Vagina (tissue), 2 donors: Measurements from ENCODE around the gene LRRC18.

Experiments used
- CTCF ChIP-seq, 3 experiments: fragments of 450-650 bp in 2 of 3; fragments of 200-600 bp in 1 of 3; sonication (generic) in 1 of 3; IDR thresholded peaks; one replicate each; pipeline ENCODE4 v1.5.1; 2017 to 2019; ENCODE audit warnings: antibody characterized with exemption in 3 of 3, mild to moderate bottlenecking in 2 of 3, moderate library complexity in 2 of 3
- POLR2A ChIP-seq, 2 donors: fragments of 450-650 bp; IDR thresholded peaks; one replicate each; pipeline ENCODE4 v1.6.1; 2017; ENCODE audit warnings: antibody characterized with exemption in 2 of 2, mild to moderate bottlenecking in 2 of 2, moderate library complexity in 2 of 2
- POLR2AphosphoS5 ChIP-seq, 2 donors: sonication (generic); formaldehyde crosslinking; IDR thresholded peaks; one replicate each; pipeline ENCODE4 v1.9.0; 2017; ENCODE audit warnings: antibody characterized with exemption in 2 of 2, mild to moderate bottlenecking in 2 of 2, low read depth in 1 of 2; ENCODE audit not compliant: insufficient read depth in 1 of 2

GRCh38 chr10:48902096-48902495, 37.5 kb downstream of the LRRC18 start:
- TF ChIP-seq POLR2A (IDR thresholded peaks at IDR 0.05) (no peak), CTCF (IDR thresholded peaks at IDR 0.05) (no peak), POLR2AphosphoS5 (IDR thresholded peaks at IDR 0.05; ENCODE audit: insufficient read depth in 1 of 2, low read depth in 1 of 2) (no peak)
